ENCODE results near the gene ELAPOR2.

- TF ChIP-seq CTCF (IDR thresholded peaks at IDR 0.05 in 8 of 11, conservative IDR thresholded peaks at IDR 0.05 in 3 of 11) (no peak), POLR2A (IDR thresholded peaks at IDR 0.05) (no peak), POLR2AphosphoS5 (IDR thresholded peaks at IDR 0.05) (no peak)
Observed at GRCh38 chr7:87036985-87037384, 22.5 kb downstream of the ELAPOR2 start.

Data from spleen (tissue), 7 donors.